Measurements from ENCODE around the gene KNDC1. TPM values are rescaled to one million over a fixed set of nuclear protein-coding genes. Genes with fewer than 3 reads are reported as not detected.
"Not testable (repeated sequence)": the region's sequence is repeated elsewhere in the genome, so short reads cannot be mapped to it uniquely, and the experiment has no call there.

Gene KNDC1
- polyA plus RNA-seq, 1 donor from 2014 or later, result 4.3 TPM

DNA sequence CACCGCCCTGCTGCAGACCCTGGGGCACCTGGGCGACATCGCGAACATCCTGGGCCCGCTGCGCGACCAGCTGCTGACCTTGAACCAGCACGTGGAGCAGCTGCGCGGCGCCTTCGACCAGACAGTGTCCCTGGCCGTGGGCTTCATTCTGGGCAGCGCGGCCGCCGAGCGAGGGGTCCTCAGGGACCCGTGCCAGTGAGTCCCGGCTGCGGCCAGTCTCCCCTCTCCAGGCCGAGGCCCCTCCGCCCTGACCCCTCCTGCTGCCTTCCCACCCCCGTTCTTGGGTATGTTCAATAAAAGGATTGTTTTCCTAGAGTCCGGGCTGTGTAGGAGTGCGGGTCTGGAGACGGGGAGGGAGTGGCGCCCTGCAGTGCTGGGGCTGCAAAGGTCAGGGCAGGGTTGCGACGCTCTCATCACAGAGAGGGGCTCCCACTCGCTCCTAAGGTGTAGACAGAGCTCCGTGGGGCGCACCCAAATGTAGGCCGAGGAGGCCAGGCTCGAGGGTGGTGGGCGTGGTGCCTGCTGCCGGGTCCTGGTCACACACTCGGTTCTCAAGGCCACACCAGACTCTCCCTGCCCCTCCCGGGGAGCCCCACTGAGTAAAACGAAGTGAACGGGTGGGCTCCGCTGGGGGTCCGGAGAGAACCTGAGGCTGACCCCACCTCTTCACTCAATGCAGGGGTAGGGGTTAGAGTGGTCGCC lies 71.4 kb downstream of the KNDC1 start:
- Histone ChIP-seq H3K9ac (ENCODE audit: low read length) (no peak overlapping the region), H3K79me2 (replicated peaks; ENCODE audit: insufficient read depth, low read length) (no peaks in the 10 kb centered on the region), H3K4me3 (ENCODE audit: low read length) (no peak overlapping the region), H3K9me3 (ENCODE audit: low read length) (no peaks in the 10 kb centered on the region), H2AFZ (ENCODE audit: low read depth, low read length) (no peak overlapping the region), H3K27me3 (ENCODE audit: insufficient read depth, low read depth, low read length) (peaks cover 74% of the 10 kb centered on the region), H3K9me2 (ENCODE audit: insufficient read depth, low read length) (no peaks in the 10 kb centered on the region), H3K36me3 (ENCODE audit: insufficient read depth, low read length) (no peaks in the 10 kb centered on the region), H4K20me1 (ENCODE audit: insufficient read depth) (no peaks in the 10 kb centered on the region), H3F3A (ENCODE audit: insufficient read depth, low read length, poor library complexity, severe bottlenecking) (no peaks in the 10 kb centered on the region), H3K27ac (ENCODE audit: low read length) (no peak overlapping the region), H3K4me2 (ENCODE audit: low read length) (no peak overlapping the region)
- TF ChIP-seq EP300 (conservative IDR thresholded peaks at IDR 0.05; ENCODE audit: poor library complexity, severe bottlenecking) (no peak), EZH2 (IDR thresholded peaks at IDR 0.05; ENCODE audit: borderline replicate concordance, insufficient read depth, low read length, poor library complexity, severe bottlenecking) (peak; percentile 28)

DNA sequence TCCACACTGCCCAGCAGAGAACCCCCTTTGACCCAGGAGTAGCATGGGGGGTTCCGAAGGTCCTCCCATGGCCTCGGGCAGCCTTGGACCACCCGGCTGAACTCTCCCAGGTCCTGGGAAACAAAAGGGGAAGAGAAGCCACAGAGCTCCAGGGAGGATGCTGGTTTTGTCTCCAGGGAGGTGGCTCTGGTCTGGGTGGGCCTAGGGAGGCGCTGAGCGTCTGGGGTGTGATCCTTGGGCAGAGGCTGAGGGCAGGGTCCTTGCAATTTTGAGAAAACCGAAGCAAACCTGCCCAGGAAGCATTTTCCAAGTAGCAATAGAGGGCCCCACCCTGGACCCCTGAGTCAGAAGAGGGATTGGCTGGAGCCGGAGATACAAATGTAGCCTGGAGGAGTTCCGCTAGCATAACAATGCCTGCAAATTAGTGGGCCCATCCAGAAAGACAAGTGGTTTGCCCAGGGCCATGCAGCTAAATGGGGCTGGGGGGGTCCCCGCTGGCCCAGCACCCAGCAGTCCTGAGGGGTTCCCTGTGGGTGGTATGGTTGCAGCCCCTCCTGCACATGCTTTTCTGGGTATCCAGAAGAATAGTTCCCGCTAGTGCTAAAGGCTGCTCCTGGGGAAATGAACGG lies 72.0 kb downstream of the KNDC1 start:
- Histone ChIP-seq H3K9ac (ENCODE audit: low read length) (no peak overlapping the region), H3K27ac (ENCODE audit: low read length) (no peak overlapping the region), H4K20me1 (ENCODE audit: insufficient read depth) (no peaks in the 10 kb centered on the region), H3K79me2 (replicated peaks; ENCODE audit: insufficient read depth, low read length) (no peaks in the 10 kb centered on the region), H3K27me3 (ENCODE audit: insufficient read depth, low read depth, low read length) (peaks cover 80% of the 10 kb centered on the region), H3K4me2 (ENCODE audit: low read length) (no peak overlapping the region), H3K9me2 (ENCODE audit: insufficient read depth, low read length) (no peaks in the 10 kb centered on the region), H3K4me3 (ENCODE audit: low read length) (no peak overlapping the region), H3F3A (ENCODE audit: insufficient read depth, low read length, poor library complexity, severe bottlenecking) (no peaks in the 10 kb centered on the region), H2AFZ (ENCODE audit: low read depth, low read length) (no peak overlapping the region), H3K36me3 (ENCODE audit: insufficient read depth, low read length) (no peaks in the 10 kb centered on the region), H3K9me3 (ENCODE audit: low read length) (no peaks in the 10 kb centered on the region)
- TF ChIP-seq, protein P1, sequence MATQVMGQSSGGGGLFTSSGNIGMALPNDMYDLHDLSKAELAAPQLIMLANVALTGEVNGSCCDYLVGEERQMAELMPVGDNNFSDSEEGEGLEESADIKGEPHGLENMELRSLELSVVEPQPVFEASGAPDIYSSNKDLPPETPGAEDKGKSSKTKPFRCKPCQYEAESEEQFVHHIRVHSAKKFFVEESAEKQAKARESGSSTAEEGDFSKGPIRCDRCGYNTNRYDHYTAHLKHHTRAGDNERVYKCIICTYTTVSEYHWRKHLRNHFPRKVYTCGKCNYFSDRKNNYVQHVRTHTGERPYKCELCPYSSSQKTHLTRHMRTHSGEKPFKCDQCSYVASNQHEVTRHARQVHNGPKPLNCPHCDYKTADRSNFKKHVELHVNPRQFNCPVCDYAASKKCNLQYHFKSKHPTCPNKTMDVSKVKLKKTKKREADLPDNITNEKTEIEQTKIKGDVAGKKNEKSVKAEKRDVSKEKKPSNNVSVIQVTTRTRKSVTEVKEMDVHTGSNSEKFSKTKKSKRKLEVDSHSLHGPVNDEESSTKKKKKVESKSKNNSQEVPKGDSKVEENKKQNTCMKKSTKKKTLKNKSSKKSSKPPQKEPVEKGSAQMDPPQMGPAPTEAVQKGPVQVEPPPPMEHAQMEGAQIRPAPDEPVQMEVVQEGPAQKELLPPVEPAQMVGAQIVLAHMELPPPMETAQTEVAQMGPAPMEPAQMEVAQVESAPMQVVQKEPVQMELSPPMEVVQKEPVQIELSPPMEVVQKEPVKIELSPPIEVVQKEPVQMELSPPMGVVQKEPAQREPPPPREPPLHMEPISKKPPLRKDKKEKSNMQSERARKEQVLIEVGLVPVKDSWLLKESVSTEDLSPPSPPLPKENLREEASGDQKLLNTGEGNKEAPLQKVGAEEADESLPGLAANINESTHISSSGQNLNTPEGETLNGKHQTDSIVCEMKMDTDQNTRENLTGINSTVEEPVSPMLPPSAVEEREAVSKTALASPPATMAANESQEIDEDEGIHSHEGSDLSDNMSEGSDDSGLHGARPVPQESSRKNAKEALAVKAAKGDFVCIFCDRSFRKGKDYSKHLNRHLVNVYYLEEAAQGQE (IDR thresholded peaks at IDR 0.05; ENCODE audit: borderline replicate concordance), result no peak
- TF ChIP-seq SMC3 (conservative IDR thresholded peaks at IDR 0.05; ENCODE audit: poor library complexity) (no peak), EZH2 (IDR thresholded peaks at IDR 0.05; ENCODE audit: borderline replicate concordance, insufficient read depth, low read length, poor library complexity, severe bottlenecking) (no peak), EP300 (conservative IDR thresholded peaks at IDR 0.05; ENCODE audit: poor library complexity, severe bottlenecking) (no peak), RAD21 (conservative IDR thresholded peaks at IDR 0.05) (no peak), TAF1 (IDR thresholded peaks at IDR 0.05; ENCODE audit: low read depth) (no peak), POLR2AphosphoS5 (IDR thresholded peaks at IDR 0.05) (no peak), MXI1 (conservative IDR thresholded peaks at IDR 0.05; ENCODE audit: poor library complexity, severe bottlenecking) (no peak)
- TF ChIP-seq, protein P2, sequence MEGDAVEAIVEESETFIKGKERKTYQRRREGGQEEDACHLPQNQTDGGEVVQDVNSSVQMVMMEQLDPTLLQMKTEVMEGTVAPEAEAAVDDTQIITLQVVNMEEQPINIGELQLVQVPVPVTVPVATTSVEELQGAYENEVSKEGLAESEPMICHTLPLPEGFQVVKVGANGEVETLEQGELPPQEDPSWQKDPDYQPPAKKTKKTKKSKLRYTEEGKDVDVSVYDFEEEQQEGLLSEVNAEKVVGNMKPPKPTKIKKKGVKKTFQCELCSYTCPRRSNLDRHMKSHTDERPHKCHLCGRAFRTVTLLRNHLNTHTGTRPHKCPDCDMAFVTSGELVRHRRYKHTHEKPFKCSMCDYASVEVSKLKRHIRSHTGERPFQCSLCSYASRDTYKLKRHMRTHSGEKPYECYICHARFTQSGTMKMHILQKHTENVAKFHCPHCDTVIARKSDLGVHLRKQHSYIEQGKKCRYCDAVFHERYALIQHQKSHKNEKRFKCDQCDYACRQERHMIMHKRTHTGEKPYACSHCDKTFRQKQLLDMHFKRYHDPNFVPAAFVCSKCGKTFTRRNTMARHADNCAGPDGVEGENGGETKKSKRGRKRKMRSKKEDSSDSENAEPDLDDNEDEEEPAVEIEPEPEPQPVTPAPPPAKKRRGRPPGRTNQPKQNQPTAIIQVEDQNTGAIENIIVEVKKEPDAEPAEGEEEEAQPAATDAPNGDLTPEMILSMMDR (IDR thresholded peaks at IDR 0.05; ENCODE audit: poor library complexity, severe bottlenecking), result no peak

DNA sequence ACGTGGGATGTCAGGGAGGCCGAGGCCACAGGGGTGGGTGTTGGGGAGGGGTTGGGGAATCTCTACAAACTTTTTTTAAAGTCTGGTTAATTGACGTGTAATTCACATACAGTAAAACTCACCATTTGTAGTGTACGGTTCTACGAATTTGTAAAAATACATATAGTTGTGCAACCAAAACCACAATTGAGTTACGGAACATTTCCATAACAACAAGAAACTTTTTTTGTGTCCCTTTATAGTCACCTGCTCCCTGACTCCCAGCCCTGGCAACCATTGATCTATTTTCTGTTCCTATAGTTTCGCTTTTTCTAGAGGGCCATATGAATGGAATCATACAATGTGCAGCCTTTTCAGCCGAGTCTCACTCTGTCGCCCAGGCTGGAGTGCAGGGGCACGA lies 74.8 kb downstream of the KNDC1 start:
- H3K27ac ChIP-seq (ENCODE audit: low read length); H3K4me2 ChIP-seq (ENCODE audit: low read length); H3K9ac ChIP-seq (ENCODE audit: low read length); H3K9me2 ChIP-seq (ENCODE audit: insufficient read depth, low read length); H4K20me1 ChIP-seq (ENCODE audit: insufficient read depth); H3K79me2 ChIP-seq (replicated peaks; ENCODE audit: insufficient read depth, low read length); H3K9me3 ChIP-seq (ENCODE audit: low read length); H2AFZ ChIP-seq (ENCODE audit: low read depth, low read length); H3K4me3 ChIP-seq (ENCODE audit: low read length); H3K36me3 ChIP-seq (ENCODE audit: insufficient read depth, low read length); H3F3A ChIP-seq (ENCODE audit: insufficient read depth, low read length, poor library complexity, severe bottlenecking): not testable (repeated sequence)
- H3K27me3 ChIP-seq (ENCODE audit: insufficient read depth, low read depth, low read length), result peaks cover 89% of the 10 kb centered on the region
